Measurements from ENCODE around the gene WAPL.
"Not testable (repeated sequence)": the region's sequence is repeated elsewhere in the genome, so short reads cannot be mapped to it uniquely, and the experiment has no call there.

The WAPL gene

GRCh38 chr10:86391986-86392722 is 129.4 kb downstream of the WAPL start:
- in situ Hi-C loops (cut with MboI; ENCODE audit: low sequenced_read_pairs): loop anchor here (10.0 kb wide), 1 partner anchor 193 kb away; no protein-coding TSS in a partner anchor

GRCh38 chr10:86391236-86391840 is 130.3 kb downstream of the WAPL start:
- in situ Hi-C loops (cut with MboI; ENCODE audit: low sequenced_read_pairs): loop anchor here (10.0 kb wide), 1 partner anchor 193 kb away; no protein-coding TSS in a partner anchor

- in situ Hi-C loops (cut with MboI; ENCODE audit: low sequenced_read_pairs): loop anchor here (10.0 kb wide), 1 partner anchor 194 kb away; no protein-coding TSS in a partner anchor
Observed at GRCh38 chr10:86390337-86391120, 131.1 kb downstream of the WAPL start.

GRCh38 chr10:86389441-86390193 is 132.0 kb downstream of the WAPL start:
- in situ Hi-C loops (cut with MboI; ENCODE audit: low sequenced_read_pairs): loop anchor here (10.0 kb wide), 1 partner anchor 195 kb away; no protein-coding TSS in a partner anchor

- in situ Hi-C loops (cut with MboI; ENCODE audit: low sequenced_read_pairs): not testable (repeated sequence)
Observed at GRCh38 chr10:86389109-86389440, 132.5 kb downstream of the WAPL start.

GRCh38 chr10:86388119-86388704 is 133.4 kb downstream of the WAPL start:
- in situ Hi-C loops (cut with MboI; ENCODE audit: low sequenced_read_pairs): no loop called here

GRCh38 chr10:86387178-86387794 is 134.3 kb downstream of the WAPL start:
- in situ Hi-C loops (cut with MboI; ENCODE audit: low sequenced_read_pairs): no loop called here

GRCh38 chr10:86385806-86386205 is 135.8 kb downstream of the WAPL start:
- in situ Hi-C loops (cut with MboI; ENCODE audit: low sequenced_read_pairs): no loop called here
